ENCODE results near the gene MLX. TPM values are rescaled to one million over a fixed set of nuclear protein-coding genes. Genes with fewer than 3 reads are reported as not detected.

Gene MLX
- total RNA-seq, 4 donors from 2014 or later, result 81.3 to 191 (median 143) TPM

Other genes with a start within 250 kb of the MLX start
- 100 to 1,000 TPM; 110 to 156 (median 130) TPM for gene STAT3, start 178.7 kb upstream of the MLX start, total RNA-seq
- 100 to 1,000 TPM in 1 of 4 donors, 10 to 100 TPM in 3; 53.7 to 135 (median 69.2) TPM for gene CAVIN1, start 143.8 kb upstream of the MLX start, total RNA-seq
- gene ATP6V0A1, start 108.2 kb upstream of the MLX start, total RNA-seq, result 100 to 1,000 TPM in 2 of 4 donors, 10 to 100 TPM in 2; 91.8 to 313 (median 115) TPM
- gene NAGLU, start 30.9 kb upstream of the MLX start, total RNA-seq, result 10 to 100 TPM; 35.4 to 95.7 (median 66.2) TPM
- 1 to 10 TPM in 1 of 4 donors, under 1 TPM in 2, not detected in 1; 0.41 to 2.2 (median 0.95) TPM for gene HSD17B1, start 14.2 kb upstream of the MLX start, total RNA-seq
- gene COASY, start 5.0 kb upstream of the MLX start, total RNA-seq, result 10 to 100 TPM; 46.4 to 91.7 (median 57.6) TPM
- 1 to 10 TPM in 2 of 4 donors, under 1 TPM in 1, not detected in 1; 0.96 to 2.6 (median 1.3) TPM for gene PSMC3IP, start 10.6 kb downstream of the MLX start, total RNA-seq
- 10 to 100 TPM; 47.2 to 71.8 (median 59.0) TPM for gene RETREG3, start 42.3 kb downstream of the MLX start, total RNA-seq
- gene TUBG1, start 42.6 kb downstream of the MLX start, total RNA-seq, result 10 to 100 TPM in 2 of 4 donors, 1 to 10 TPM in 2; 6.0 to 27.7 (median 14.3) TPM
- 10 to 100 TPM in 3 of 4 donors, 1 to 10 TPM in 1; 9.6 to 53.1 (median 26.7) TPM for gene TUBG2, start 92.2 kb downstream of the MLX start, total RNA-seq
- gene PLEKHH3, start 109.9 kb downstream of the MLX start, total RNA-seq, result 10 to 100 TPM in 2 of 4 donors, 1 to 10 TPM in 2; 5.8 to 29.9 (median 9.9) TPM
- 1 to 10 TPM in 1 of 4 donors, under 1 TPM in 1, not detected in 2; 0.82 to 3.5 TPM for gene CCR10, start 114.7 kb downstream of the MLX start, total RNA-seq
- 10 to 100 TPM in 2 of 4 donors, 1 to 10 TPM in 2; 3.7 to 43.8 (median 10.1) TPM for gene CNTNAP1, start 115.4 kb downstream of the MLX start, total RNA-seq
- gene EZH1, start 177.9 kb downstream of the MLX start, total RNA-seq, result 100 to 1,000 TPM in 1 of 4 donors, 10 to 100 TPM in 3; 30.4 to 159 (median 43.4) TPM
- gene RAMP2, start 194.1 kb downstream of the MLX start, total RNA-seq, result 10 to 100 TPM in 2 of 4 donors, 1 to 10 TPM in 2; 6.1 to 88.0 (median 23.4) TPM
- 100 to 1,000 TPM in 1 of 4 donors, 10 to 100 TPM in 3; 58.3 to 111 (median 79.7) TPM for gene VPS25, start 206.3 kb downstream of the MLX start, total RNA-seq
- 10 to 100 TPM; 17.9 to 87.6 (median 40.9) TPM for gene WNK4, start 213.5 kb downstream of the MLX start, total RNA-seq
- 100 to 1,000 TPM; 128 to 400 (median 171) TPM for gene COA3, start 231.6 kb downstream of the MLX start, total RNA-seq
- gene CNTD1, start 231.8 kb downstream of the MLX start, total RNA-seq, result 1 to 10 TPM in 1 of 4 donors, under 1 TPM in 1, not detected in 2; 0.48 to 1.5 TPM

Data from transverse colon (tissue), 4 donors.